ENCODE data around the gene ADAM19.

ADAM19 gene

GRCh38 chr5:157555037-157555640 is 20.4 kb downstream of the ADAM19 start:
- no peak for TF ChIP-seq CTCF (IDR thresholded peaks at IDR 0.05; ENCODE audit: borderline replicate concordance, insufficient read depth, low read depth, low read length)
- no peak overlapping the region for H3K4me3 ChIP-seq (ENCODE audit: low read depth, low read length)

GRCh38 chr5:157554179-157555036 is 21.2 kb downstream of the ADAM19 start:
- no peak overlapping the region for H3K4me3 ChIP-seq (ENCODE audit: low read depth, low read length)
- TF ChIP-seq CTCF (IDR thresholded peaks at IDR 0.05; ENCODE audit: borderline replicate concordance, insufficient read depth, low read depth, low read length) = no peak

- no peak overlapping the region for H3K4me3 ChIP-seq (ENCODE audit: low read depth, low read length)
- TF ChIP-seq CTCF (IDR thresholded peaks at IDR 0.05; ENCODE audit: borderline replicate concordance, insufficient read depth, low read depth, low read length) = no peak
Measured at GRCh38 chr5:157552650-157553049, 22.9 kb downstream of the ADAM19 start.

- TF ChIP-seq CTCF (IDR thresholded peaks at IDR 0.05; ENCODE audit: borderline replicate concordance, insufficient read depth, low read depth, low read length) = no peak
- H3K4me3 ChIP-seq (ENCODE audit: low read depth, low read length) = no peak overlapping the region
Measured at GRCh38 chr5:157550663-157551062, 24.9 kb downstream of the ADAM19 start.

GRCh38 chr5:157549954-157550549 is 25.5 kb downstream of the ADAM19 start:
- H3K4me3 ChIP-seq (ENCODE audit: low read depth, low read length) = no peak overlapping the region
- no peak for TF ChIP-seq CTCF (IDR thresholded peaks at IDR 0.05; ENCODE audit: borderline replicate concordance, insufficient read depth, low read depth, low read length)

GRCh38 chr5:157549283-157549629 is 26.3 kb downstream of the ADAM19 start:
- H3K4me3 ChIP-seq (ENCODE audit: low read depth, low read length) = no peak overlapping the region
- no peak for TF ChIP-seq CTCF (IDR thresholded peaks at IDR 0.05; ENCODE audit: borderline replicate concordance, insufficient read depth, low read depth, low read length)

All from GM12875 (cell line).